Smooth muscle cell (in vitro differentiated cells): ENCODE data around the gene FAM174A. TPM values are rescaled to one million over a fixed set of nuclear protein-coding genes. Genes with fewer than 3 reads are reported as not detected.
"Not testable (repeated sequence)": the region's sequence is repeated elsewhere in the genome, so short reads cannot be mapped to it uniquely, and the experiment has no call there.

Experiments
- DNase-seq: peaks from one replicate; lab custom pipeline; 2025; ENCODE audit not compliant: unreplicated experiment; lab: John Stamatoyannopoulos, UW
- H2AFZ ChIP-seq: fragments of 200-600 bp; sonication (generic); 2 replicates; pipeline ENCODE4 v1.6.0; 2016; ENCODE audit warnings: antibody characterized with exemption, low read depth, mild to moderate bottlenecking
- H3F3A ChIP-seq: fragments of 200-600 bp; sonication (generic); 2 replicates; pipeline ENCODE4 v1.6.0; 2017; ENCODE audit warnings: antibody characterized with exemption, low read depth
- H3K27ac ChIP-seq: fragments of 200-600 bp; sonication (generic); 2 replicates; pipeline ENCODE4 v1.5.1; 2016; ENCODE audit warnings: low read depth, mild to moderate bottlenecking
- H3K27me3 ChIP-seq: fragments of 200-600 bp; sonication (generic); 2 replicates; pipeline ENCODE4 v1.6.1; 2016; ENCODE audit warnings: low read depth, mild to moderate bottlenecking
- H3K36me3 ChIP-seq: fragments of 200-600 bp; sonication (generic); 2 replicates; pipeline ENCODE4 v1.5.1; 2016; ENCODE audit warnings: low read depth
- H3K4me1 ChIP-seq: fragments of 200-600 bp; sonication (generic); 2 replicates; pipeline ENCODE4 v1.5.1; 2016; ENCODE audit warnings: low read depth
- H3K4me2 ChIP-seq: fragments of 200-600 bp; sonication (generic); 2 replicates; pipeline ENCODE4 v1.6.0; 2016; ENCODE audit warnings: mild to moderate bottlenecking
- H3K4me3 ChIP-seq: fragments of 200-600 bp; sonication (generic); 2 replicates; pipeline ENCODE4 v1.5.1; 2016; ENCODE audit warnings: mild to moderate bottlenecking
- H3K79me2 ChIP-seq: fragments of 200-600 bp; sonication (generic); 2 replicates; pipeline ENCODE4 v1.6.0; 2016; ENCODE audit warnings: low read depth, mild to moderate bottlenecking
- H3K9ac ChIP-seq: fragments of 200-600 bp; sonication (generic); 2 replicates; pipeline ENCODE4 v1.6.0; 2016; ENCODE audit warnings: low read depth
- H3K9me3 ChIP-seq: fragments of 200-600 bp; sonication (generic); replicated peaks from 2 replicates; pipeline ENCODE4 v1.5.1; 2016; ENCODE audit warnings: low read depth
- H4K20me1 ChIP-seq: fragments of 200-600 bp; sonication (generic); 2 replicates; pipeline ENCODE4 v1.6.0; 2016; ENCODE audit warnings: low read depth
- WGBS: methylation state at CpG from one replicate; pipeline ENCODE4 v1.1.7; 2016; ENCODE audit warnings: low lambda C conversion rate; 5-methylcytosine and 5-hydroxymethylcytosine counted together
- polyA plus RNA-seq: library from polyadenylated mRNA; unstranded; fragments of >200 nt; fragmentation: Nextera tagmentation; extraction: Ambion mirVana; gene quantifications from 2 replicates; pipeline ENCODE4 v1.2.1, GENCODE V29; 2016
- total RNA-seq: library from RNA; depleted of rRNA; stranded (reverse); fragments of >200 nt; gene quantifications from 2 replicates; pipeline ENCODE4 v1.2.3, GENCODE V29; 2014
- TF ChIP-seq, protein P1 (sequence below): fragments of 200-600 bp; sonication (generic); IDR thresholded peaks from 2 replicates; pipeline ENCODE4 v1.5.1; 2017; ENCODE audit warnings: borderline replicate concordance, mild to moderate bottlenecking, antibody characterized with exemption; ENCODE audit not compliant: insufficient read depth, poor library complexity, severe bottlenecking

The FAM174A gene
- total and polyA plus RNA-seq, 2 experiments from 2014 or later, result 30.2 to 31.9 TPM

DNA sequence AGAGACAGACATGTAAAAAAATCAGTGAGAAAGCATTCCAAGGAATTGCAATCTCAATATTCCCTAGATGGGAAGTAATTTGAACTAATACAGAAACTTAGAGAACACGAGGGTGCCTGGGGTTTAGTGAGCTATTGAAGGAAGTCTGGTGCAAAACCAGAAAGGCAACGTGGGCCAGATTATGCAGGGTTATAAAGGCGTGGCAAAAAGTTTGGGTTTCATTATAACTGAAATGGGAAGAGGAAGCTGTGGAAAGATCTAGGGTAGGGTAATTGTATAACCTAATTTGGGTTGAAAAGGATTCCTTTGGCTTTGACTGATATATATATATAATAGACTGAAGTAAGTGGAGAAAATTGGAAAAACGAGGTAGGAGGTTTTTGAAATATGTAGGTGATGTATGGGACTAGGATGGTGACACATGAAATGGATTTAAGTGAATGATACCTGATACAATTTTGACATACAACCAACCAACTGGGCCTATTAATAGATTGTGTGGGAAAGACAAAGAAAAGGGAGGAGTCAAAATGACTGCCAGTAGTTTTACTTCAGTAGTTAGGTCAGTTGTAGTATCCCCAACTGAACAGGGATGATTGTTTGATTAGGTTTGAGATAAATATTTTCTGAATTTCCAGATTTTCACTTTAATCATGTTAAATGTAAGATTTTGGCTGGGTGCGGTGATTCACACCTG, 65.3 kb downstream of the FAM174A start:
- H3K27me3 ChIP-seq, result no peaks in the 10 kb centered on the region
- no peak overlapping the region for H3K4me3 ChIP-seq
- H3K9me3 ChIP-seq, result no peaks in the 10 kb centered on the region
- H3K79me2 ChIP-seq, result no peaks in the 10 kb centered on the region
- no peak overlapping the region for H3K4me2 ChIP-seq
- 86% methylated on average over 5 of the region's 5 CpGs for WGBS
- no peaks in the 10 kb centered on the region for H4K20me1 ChIP-seq
- no peak overlapping the region for H3K9ac ChIP-seq
- H3K27ac ChIP-seq, result no peak overlapping the region
- TF ChIP-seq, protein P1, sequence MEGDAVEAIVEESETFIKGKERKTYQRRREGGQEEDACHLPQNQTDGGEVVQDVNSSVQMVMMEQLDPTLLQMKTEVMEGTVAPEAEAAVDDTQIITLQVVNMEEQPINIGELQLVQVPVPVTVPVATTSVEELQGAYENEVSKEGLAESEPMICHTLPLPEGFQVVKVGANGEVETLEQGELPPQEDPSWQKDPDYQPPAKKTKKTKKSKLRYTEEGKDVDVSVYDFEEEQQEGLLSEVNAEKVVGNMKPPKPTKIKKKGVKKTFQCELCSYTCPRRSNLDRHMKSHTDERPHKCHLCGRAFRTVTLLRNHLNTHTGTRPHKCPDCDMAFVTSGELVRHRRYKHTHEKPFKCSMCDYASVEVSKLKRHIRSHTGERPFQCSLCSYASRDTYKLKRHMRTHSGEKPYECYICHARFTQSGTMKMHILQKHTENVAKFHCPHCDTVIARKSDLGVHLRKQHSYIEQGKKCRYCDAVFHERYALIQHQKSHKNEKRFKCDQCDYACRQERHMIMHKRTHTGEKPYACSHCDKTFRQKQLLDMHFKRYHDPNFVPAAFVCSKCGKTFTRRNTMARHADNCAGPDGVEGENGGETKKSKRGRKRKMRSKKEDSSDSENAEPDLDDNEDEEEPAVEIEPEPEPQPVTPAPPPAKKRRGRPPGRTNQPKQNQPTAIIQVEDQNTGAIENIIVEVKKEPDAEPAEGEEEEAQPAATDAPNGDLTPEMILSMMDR, result no peak
- H2AFZ ChIP-seq, result no peak overlapping the region
- no peak for DNase-seq
- no peaks in the 10 kb centered on the region for H3K36me3 ChIP-seq
- H3K4me1 ChIP-seq, result peaks cover 4% of the 10 kb centered on the region
- peaks cover 6% of the 10 kb centered on the region for H3F3A ChIP-seq

DNA sequence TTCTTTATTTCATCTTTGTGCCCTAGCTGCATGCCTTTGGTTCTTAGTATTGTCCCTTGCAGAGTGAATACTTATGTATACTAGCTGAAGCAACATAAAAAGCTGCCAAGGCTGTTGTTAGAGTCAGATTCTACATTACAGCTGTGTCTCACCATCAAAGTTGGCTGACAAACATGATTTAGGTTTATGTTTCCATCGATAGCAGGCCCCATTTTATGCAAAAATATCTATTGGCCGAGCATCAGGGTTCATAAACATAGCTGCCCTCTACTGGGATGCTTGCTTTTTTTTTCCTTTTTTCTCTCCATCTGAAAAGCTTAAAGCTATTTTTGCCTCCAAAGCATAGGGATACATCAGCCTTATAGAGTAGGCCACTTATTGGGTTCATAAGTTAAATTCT, 68.0 kb downstream of the FAM174A start:
- Histone ChIP-seq H3K9ac (no peak overlapping the region), H2AFZ (no peak overlapping the region), H3K27me3 (no peaks in the 10 kb centered on the region), H3K36me3 (no peaks in the 10 kb centered on the region), H3K4me2 (no peak overlapping the region), H3F3A (peaks cover 6% of the 10 kb centered on the region), H3K9me3 (no peaks in the 10 kb centered on the region), H3K4me3 (no peak overlapping the region), H3K27ac (no peak overlapping the region), H4K20me1 (no peaks in the 10 kb centered on the region), H3K4me1 (no peaks in the 10 kb centered on the region), H3K79me2 (no peaks in the 10 kb centered on the region)
- TF ChIP-seq, protein P1, result no peak
- no peak for DNase-seq
- 86% methylated on average over 2 of the region's 2 CpGs for WGBS

DNA sequence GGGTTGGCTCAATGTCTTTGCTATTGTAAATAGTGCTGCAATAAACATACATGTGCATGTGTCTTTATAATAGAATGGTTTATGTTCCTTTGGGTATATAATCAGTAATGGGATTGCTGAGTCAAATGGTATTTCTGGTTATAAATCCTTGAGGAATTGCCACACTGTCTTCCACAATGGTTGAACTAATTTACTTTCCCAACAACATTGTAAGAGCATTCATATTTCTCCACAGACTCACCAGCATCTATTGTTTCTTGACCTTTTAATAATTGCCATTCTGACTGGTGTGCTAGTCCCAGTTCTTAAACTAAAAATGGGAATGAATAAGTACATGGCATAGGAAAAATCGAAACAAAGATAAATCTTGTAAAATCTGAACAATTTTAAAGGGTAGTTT, 68.8 kb downstream of the FAM174A start:
- not testable (repeated sequence) for H3K36me3 ChIP-seq, DNase-seq, H3K4me2 ChIP-seq, H3K4me1 ChIP-seq, H3F3A ChIP-seq, H3K4me3 ChIP-seq, H3K9ac ChIP-seq, H3K9me3 ChIP-seq, H3K27me3 ChIP-seq, H3K27ac ChIP-seq, H4K20me1 ChIP-seq, H2AFZ ChIP-seq, H3K79me2 ChIP-seq
- WGBS, result 80% methylated on average over 1 of the region's 1 CpG

DNA sequence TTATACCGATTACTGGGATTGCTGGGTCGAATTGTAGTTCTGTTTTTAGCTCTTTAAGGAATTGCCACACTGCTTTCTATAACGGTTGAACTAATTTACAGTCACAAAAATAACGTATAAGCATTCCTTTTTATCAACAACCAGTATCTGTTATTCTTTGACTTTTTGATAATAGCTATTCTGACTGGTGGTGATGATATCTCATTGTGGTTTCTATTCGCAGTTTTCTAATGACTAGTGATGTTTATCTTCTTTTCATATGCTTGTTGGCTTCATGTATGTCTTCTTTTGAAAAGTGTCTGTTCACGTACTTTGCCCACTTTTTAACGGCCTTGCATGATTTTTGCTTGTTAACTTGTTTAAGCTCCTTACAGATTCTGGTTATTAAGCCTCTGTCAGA, 74.4 kb downstream of the FAM174A start:
- no peaks in the 10 kb centered on the region for H4K20me1 ChIP-seq
- DNase-seq, result no peak
- H3K4me3 ChIP-seq, result no peak overlapping the region
- no peaks in the 10 kb centered on the region for H3K79me2 ChIP-seq
- no peak overlapping the region for H3K9ac ChIP-seq
- no peaks in the 10 kb centered on the region for H3K27me3 ChIP-seq
- H3K4me2 ChIP-seq, result no peak overlapping the region
- no peaks in the 10 kb centered on the region for H3K36me3 ChIP-seq
- H3K9me3 ChIP-seq, result no peaks in the 10 kb centered on the region
- TF ChIP-seq, protein P1, result no peak
- H3K27ac ChIP-seq, result no peak overlapping the region
- no peak overlapping the region for H2AFZ ChIP-seq
- no peaks in the 10 kb centered on the region for H3K4me1 ChIP-seq
- 89% methylated on average over 7 of the region's 7 CpGs for WGBS
- H3F3A ChIP-seq, result no peaks in the 10 kb centered on the region
